ENCODE results near the gene PHLPP2.

Gene PHLPP2

GRCh38 chr16:71724320-71724751 is at the start of gene PHLPP2:
TSS of gene PHLPP2 (minus strand) at chr16:71724701. CDS start at chr16:71714795, 9,906 bp downstream.
- DNase-seq: no peak

DNA sequence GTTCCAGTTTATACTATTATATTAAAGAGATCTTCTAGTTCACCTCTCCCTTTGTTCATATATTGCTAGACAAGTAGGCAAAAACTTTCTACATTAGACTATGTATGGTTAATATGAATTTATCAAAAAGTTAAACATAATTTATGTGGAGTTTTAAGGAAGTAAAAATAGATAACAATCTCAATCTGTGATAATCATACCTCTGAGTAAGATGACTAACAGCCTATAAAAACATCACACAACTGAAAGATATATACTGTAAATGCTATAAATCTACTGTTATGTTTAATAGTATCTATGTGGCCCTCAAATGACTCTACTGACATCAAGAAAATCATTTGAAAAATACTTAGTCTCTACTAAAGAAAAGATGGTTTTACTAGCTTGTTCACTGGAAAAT is 47.1 kb upstream of the PHLPP2 start:
- no peak for DNase-seq

DNA sequence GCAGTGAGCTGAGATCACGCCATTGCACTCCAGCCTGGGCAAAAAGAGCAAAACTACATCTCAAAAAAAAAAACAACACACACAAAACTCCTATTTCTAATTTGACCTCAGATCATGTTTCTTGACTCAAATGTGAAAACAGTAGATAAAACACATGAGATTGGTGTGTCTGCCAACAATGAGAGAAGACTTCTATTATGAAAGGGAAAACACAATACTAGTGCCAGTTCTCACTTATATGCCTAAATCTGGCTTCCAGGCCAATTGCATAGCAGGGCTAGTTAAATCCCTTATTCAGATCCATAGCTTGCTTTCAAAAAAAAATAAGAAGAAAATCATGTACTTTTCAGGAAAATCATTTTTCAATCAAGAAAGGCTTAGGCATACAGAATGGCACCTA is 44.7 kb upstream of the PHLPP2 start:
- no peak for DNase-seq

DNA sequence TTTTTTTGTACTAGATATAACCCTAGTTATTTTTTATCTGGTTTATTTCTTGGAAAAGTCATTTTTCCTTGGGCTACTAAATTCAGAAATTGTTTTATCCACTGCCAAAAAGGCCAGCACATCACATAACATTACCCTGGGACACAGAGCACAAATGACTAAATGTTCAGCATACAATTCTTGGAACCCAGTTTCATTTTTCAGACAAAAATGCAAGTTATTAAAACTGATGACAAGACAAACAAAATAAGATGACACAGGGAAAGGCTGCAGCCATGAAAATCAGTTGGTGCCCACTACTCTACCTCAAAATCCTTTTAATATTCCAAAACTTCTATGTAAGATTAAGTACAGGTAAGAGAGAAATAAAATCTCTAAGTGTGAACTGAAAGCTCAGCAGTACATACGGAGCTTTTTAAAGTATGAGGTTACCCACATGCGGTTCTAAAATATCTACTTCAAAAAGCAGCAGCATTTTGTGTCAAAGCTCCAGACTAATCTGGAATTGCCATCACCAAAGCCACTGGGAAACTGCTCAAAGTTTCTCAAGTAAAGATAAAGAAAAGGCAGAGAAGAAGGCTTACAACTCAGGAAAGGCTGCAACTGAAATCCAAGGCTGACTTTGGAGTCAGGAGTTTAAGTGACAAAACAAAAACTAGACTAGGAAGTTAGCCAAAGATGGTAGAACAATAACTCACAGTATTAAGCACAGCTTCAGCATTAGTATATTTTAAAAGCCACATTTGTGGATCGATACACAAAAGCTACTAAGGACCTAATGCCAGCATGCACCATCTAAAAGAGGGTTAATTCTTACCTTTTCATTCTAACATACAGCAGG is 42.8 kb upstream of the PHLPP2 start:
- DNase-seq: peak; percentile 3

DNA sequence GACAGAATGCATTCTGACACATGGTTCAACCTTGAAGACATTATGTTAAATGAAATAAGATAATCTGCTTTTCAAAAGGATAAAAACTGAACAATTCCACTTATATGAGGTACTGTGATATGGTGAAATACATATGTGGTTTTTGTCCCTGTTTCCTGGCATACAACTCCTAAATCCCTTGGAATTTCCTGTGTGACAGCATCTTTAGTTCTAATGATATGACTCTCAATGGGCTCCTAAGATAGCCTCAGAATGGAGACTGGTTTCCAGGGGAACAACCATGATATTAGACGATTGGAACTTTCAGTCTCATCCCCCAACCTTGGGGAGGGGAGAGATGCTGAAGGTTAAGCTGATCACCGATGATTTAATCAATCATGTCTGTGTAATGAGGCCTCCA is 37.7 kb upstream of the PHLPP2 start:
- peak; percentile 75 for DNase-seq

- DNase-seq: no peak
These were observed 36.6 kb upstream of the PHLPP2 start for GRCh38 chr16:71761097-71761496.

DNA sequence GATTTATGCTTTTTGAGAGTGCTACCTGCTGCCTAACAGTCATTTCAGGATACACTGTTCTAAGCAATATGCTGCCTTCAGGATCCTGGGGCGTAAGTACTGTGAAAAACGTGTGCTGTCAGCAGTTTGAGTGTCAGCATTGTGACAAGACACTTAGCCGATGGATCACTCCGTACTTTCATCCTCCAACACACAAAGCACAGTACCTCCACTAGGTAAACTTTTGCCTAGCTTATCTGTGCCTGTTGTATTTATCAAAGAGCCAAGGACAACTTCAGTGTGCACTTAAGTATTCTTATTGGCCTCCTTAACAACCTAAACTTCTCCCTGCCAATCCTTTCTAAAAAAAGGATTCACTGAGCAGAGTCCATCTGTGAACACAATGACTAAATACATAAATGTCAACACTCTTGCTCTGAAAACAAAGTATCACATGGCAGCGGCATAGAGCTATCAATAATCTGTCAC is 33.8 kb upstream of the PHLPP2 start:
- no peak for DNase-seq

- DNase-seq: no peak
These were observed 30.2 kb upstream of the PHLPP2 start for GRCh38 chr16:71754652-71755051.

- no peak for DNase-seq
These were observed 29.6 kb upstream of the PHLPP2 start for GRCh38 chr16:71754108-71754507.

- DNase-seq: no peak
These were observed 23.7 kb upstream of the PHLPP2 start for GRCh38 chr16:71748226-71748625.

- peak; percentile 26 for DNase-seq
These were observed 22.0 kb upstream of the PHLPP2 start for GRCh38 chr16:71746442-71747046.

DNA sequence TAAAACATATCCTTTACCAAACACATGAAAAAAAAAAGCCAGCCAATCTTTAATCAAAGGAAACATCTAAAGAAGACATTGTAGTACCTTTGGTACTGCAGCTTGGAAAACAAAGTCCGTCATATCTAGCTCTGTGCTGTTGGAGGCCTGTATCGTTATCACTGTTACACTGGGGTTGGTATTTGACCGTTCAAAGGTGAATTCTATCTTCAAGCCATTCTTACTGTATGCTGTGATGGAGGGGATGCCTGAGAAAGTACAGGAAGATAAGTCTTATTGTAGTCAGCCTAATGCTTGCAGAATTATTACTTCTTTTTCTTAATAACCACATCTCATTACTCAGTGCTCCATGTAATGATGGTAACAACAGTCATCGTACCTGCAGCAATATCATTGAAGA is 14.4 kb upstream of the PHLPP2 start:
- no peak for DNase-seq

DNA sequence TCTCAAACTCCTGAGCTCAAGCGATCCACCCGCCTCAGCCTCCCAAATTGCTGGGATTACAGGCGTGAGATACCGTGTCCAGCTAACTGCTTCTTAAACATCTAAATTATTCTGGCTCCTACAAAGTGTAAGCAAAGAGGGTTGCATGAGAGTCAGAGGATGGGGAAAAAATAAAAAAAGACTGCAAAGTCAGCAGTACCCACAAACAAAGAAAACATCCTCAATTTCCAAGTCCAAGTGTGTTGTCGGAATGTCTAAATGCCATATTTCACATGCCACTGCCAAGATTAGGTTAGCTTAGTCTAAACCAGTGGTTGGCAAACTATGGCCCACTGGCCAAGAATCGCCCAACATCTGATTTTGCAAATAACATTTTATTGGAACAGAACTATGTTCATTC is 13.0 kb upstream of the PHLPP2 start:
- DNase-seq: no peak

- DNase-seq: no peak
These were observed 10.0 kb upstream of the PHLPP2 start for GRCh38 chr16:71734511-71734910.

- DNase-seq: no peak
These were observed 8.1 kb upstream of the PHLPP2 start for GRCh38 chr16:71732587-71732986.

GRCh38 chr16:71727551-71728324 is 3.2 kb upstream of the PHLPP2 start:
- no peak for DNase-seq

GRCh38 chr16:71726476-71727315 is 2.2 kb upstream of the PHLPP2 start:
- DNase-seq: no peak

DNA sequence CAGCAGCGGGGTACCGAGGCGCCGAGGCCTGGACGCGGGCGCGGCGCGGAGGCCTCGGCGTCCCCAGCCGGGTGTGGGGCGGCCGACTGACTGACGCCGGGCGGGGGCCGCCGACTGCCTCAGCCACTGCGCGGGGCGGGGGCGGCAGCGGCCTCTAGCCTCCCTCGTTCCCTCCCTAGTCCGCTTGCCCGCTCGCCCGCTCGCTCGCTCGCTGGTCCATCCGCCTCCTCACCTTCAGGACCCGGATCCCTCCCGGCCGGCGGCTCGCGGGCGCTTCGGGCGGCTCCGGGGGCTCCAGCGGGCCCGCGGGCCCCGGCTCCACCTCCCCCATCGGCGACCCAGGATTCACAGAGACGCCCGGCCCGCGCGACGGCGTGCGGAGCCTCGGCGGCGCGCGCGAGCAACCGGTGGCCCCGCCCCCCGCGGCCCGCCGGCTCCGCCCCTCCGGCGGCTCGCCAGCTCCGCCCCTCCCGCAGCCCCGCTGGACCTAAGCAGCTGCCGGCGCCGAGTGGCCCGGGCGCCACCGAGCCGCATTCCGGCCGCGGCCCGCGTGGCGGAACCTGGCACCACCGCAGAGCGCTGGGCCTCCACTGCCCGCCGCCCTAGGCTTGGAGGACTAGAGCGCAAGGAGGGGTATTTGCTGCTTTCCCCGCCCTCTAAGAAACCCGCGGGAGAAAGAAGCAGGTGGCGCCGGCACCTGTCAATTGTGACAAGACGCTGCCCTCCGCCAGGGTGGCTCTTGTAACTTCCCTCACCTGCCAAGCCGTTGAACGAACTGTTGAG is 773 bp downstream of the PHLPP2 start:
- DNase-seq: peak; percentile 64

GRCh38 chr16:71722801-71723536 is 1.5 kb downstream of the PHLPP2 start:
- DNase-seq: peak; percentile 55

- DNase-seq: no peak
These were observed 3.3 kb downstream of the PHLPP2 start for GRCh38 chr16:71721066-71721740.

Measured in HCEC 1CT (cell line).